Measurements from ENCODE around the gene OR52E5.

Gene OR52E5

DNA sequence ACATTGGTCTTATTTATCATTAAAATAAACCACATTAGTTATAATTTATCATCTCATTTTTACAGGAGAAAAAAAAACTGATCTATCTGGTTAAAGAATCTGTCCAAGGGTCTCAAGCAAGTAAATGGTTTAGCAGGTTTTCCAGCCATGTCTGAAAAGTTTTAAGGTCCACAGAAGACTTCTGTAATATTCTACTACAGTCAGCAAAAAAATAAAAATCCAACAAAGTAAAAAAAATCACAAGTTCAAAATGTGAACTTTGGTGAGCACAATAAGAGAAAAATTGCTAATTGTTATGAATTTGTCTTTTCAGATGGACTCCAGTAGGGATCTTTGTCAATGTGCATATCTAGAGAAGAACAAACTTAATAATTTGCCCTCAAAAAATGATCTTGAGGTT, 11.3 kb upstream of the OR52E5 start:
- no peak overlapping the region for H3K4me2 ChIP-seq (ENCODE audit: low read length)
- H3K27ac ChIP-seq (ENCODE audit: low read length), result no peak overlapping the region
- H3K4me1 ChIP-seq (ENCODE audit: low read length), result no peaks in the 10 kb centered on the region
- no peak overlapping the region for H3K9ac ChIP-seq (ENCODE audit: low read length)
- no peak for TF ChIP-seq EZH2phosphoT487 (IDR thresholded peaks at IDR 0.05; ENCODE audit: low read depth)
- TF ChIP-seq, protein P1, sequence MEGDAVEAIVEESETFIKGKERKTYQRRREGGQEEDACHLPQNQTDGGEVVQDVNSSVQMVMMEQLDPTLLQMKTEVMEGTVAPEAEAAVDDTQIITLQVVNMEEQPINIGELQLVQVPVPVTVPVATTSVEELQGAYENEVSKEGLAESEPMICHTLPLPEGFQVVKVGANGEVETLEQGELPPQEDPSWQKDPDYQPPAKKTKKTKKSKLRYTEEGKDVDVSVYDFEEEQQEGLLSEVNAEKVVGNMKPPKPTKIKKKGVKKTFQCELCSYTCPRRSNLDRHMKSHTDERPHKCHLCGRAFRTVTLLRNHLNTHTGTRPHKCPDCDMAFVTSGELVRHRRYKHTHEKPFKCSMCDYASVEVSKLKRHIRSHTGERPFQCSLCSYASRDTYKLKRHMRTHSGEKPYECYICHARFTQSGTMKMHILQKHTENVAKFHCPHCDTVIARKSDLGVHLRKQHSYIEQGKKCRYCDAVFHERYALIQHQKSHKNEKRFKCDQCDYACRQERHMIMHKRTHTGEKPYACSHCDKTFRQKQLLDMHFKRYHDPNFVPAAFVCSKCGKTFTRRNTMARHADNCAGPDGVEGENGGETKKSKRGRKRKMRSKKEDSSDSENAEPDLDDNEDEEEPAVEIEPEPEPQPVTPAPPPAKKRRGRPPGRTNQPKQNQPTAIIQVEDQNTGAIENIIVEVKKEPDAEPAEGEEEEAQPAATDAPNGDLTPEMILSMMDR (IDR thresholded peaks at IDR 0.05; ENCODE audit: low read depth, low read length), result no peak
- no peaks in the 10 kb centered on the region for H3K36me3 ChIP-seq (replicated peaks; ENCODE audit: low read depth, low read length)
- no peaks in the 10 kb centered on the region for H3K9me3 ChIP-seq (ENCODE audit: insufficient read depth, low read length)
- peaks cover 3% of the 10 kb centered on the region; the same call in 1 of the 2 replicates for H3K27me3 ChIP-seq (ENCODE audit: low read depth, low read length)
- H2AFZ ChIP-seq (ENCODE audit: low read depth, low read length), result no peak overlapping the region
- H3K4me3 ChIP-seq (ENCODE audit: low read length), result no peak overlapping the region
- H4K20me1 ChIP-seq (ENCODE audit: insufficient read depth, low read length), result no peaks in the 10 kb centered on the region
- H3K79me2 ChIP-seq (ENCODE audit: low read length), result no peaks in the 10 kb centered on the region

DNA sequence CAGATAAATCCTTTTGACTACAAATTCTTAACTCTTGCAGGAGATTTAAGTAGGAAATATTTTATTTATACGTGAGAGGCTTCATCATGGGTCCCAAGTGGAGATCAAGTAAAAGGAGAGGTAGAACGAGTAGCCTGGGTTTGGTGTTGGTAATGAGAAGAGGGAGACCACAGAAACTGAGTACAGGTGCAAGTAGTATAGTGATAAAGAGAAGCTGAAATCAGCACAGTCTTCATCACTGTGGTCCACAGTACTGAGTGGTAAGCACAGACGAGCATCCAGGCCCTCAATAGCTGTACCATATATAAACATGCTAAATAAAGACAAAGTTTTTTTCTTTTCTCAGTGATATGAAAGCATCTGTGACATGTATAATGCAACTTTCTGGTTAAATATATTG, 5.8 kb upstream of the OR52E5 start:
- H3K4me2 ChIP-seq (ENCODE audit: low read length), result no peak overlapping the region
- no peak for TF ChIP-seq EZH2phosphoT487 (IDR thresholded peaks at IDR 0.05; ENCODE audit: low read depth)
- TF ChIP-seq, protein P1 (IDR thresholded peaks at IDR 0.05; ENCODE audit: low read depth, low read length), result no peak
- H3K9ac ChIP-seq (ENCODE audit: low read length), result no peak overlapping the region
- H3K27me3 ChIP-seq (ENCODE audit: low read depth, low read length), result peaks cover 10% of the 10 kb centered on the region; the same call in 1 of the 2 replicates
- no peaks in the 10 kb centered on the region for H3K4me1 ChIP-seq (ENCODE audit: low read length)
- no peaks in the 10 kb centered on the region for H3K36me3 ChIP-seq (replicated peaks; ENCODE audit: low read depth, low read length)
- H3K4me3 ChIP-seq (ENCODE audit: low read length), result no peak overlapping the region
- H3K79me2 ChIP-seq (ENCODE audit: low read length), result no peaks in the 10 kb centered on the region
- no peaks in the 10 kb centered on the region for H3K9me3 ChIP-seq (ENCODE audit: insufficient read depth, low read length)
- H4K20me1 ChIP-seq (ENCODE audit: insufficient read depth, low read length), result no peaks in the 10 kb centered on the region
- no peak overlapping the region for H2AFZ ChIP-seq (ENCODE audit: low read depth, low read length)
- no peak overlapping the region for H3K27ac ChIP-seq (ENCODE audit: low read length)

DNA sequence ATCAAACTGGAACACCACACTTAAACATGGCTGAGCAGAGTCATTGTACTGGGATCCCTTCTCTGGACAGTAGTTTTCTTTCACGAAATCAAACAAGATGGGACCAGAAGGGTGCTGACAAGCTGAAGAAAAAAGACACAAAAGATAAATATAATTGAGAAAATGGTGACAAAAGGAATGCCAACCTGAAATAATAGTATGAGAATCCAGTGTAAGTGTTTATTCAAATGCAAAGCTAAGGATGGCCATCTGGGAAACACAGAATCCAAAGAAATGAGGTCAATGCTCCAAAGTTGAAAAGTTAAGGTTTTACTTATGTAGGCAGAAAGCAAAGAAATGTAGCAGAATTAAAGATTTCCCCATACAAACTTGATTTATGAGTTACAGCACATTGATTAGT, 5.3 kb upstream of the OR52E5 start:
- no peaks in the 10 kb centered on the region for H3K79me2 ChIP-seq (ENCODE audit: low read length)
- no peaks in the 10 kb centered on the region for H3K4me1 ChIP-seq (ENCODE audit: low read length)
- TF ChIP-seq EZH2phosphoT487 (IDR thresholded peaks at IDR 0.05; ENCODE audit: low read depth), result no peak
- TF ChIP-seq, protein P1 (IDR thresholded peaks at IDR 0.05; ENCODE audit: low read depth, low read length), result no peak

DNA sequence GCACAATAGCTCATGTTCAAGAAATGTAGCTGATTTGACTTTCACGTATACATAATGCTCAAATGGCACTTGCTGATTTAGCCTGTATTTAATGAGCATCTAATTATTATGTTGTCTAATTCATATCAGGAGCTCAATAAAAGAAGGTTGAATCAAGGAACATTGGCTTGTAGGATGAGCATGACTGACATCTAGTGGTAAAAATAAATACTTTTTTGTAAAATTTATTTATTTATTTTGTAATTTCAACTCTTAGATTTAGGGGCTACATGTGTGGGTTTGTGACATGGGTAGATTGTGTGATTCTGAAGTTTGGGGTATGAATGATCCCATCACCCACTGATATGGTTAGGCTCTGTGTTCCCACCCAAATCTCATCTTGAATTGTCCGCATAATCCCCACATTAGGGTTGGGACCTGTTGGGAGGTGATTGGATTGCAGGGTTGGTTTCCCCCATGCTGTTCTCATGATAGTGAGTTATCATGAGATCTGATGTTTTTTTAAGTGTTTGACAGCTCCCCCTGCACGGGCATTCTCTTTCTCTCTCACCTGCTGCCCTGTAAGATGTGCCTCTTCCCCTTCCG, 1.7 kb upstream of the OR52E5 start:
- Histone ChIP-seq H3K4me3 (ENCODE audit: low read length) (no peak overlapping the region), H3K36me3 (replicated peaks; ENCODE audit: low read depth, low read length) (no peaks in the 10 kb centered on the region), H3K27ac (ENCODE audit: low read length) (no peak overlapping the region), H3K4me2 (ENCODE audit: low read length) (no peak overlapping the region), H2AFZ (ENCODE audit: low read depth, low read length) (no peak overlapping the region), H3K27me3 (ENCODE audit: low read depth, low read length) (peaks cover 19% of the 10 kb centered on the region), H3K9ac (ENCODE audit: low read length) (no peak overlapping the region), H3K9me3 (ENCODE audit: insufficient read depth, low read length) (no peaks in the 10 kb centered on the region), H4K20me1 (ENCODE audit: insufficient read depth, low read length) (no peaks in the 10 kb centered on the region), H3K79me2 (ENCODE audit: low read length) (no peaks in the 10 kb centered on the region), H3K4me1 (ENCODE audit: low read length) (no peaks in the 10 kb centered on the region)
- TF ChIP-seq EZH2phosphoT487 (IDR thresholded peaks at IDR 0.05; ENCODE audit: low read depth), result no peak
- TF ChIP-seq, protein P1 (IDR thresholded peaks at IDR 0.05; ENCODE audit: low read depth, low read length), result peak; percentile 34

More for the DNA sequence above, 5.3 kb upstream of the OR52E5 start:
- Histone ChIP-seq H3K27me3 (ENCODE audit: low read depth, low read length) (peaks cover 10% of the 10 kb centered on the region; the same call in 1 of the 2 replicates), H3K9ac (ENCODE audit: low read length) (no peak overlapping the region), H3K4me3 (ENCODE audit: low read length) (no peak overlapping the region), H3K27ac (ENCODE audit: low read length) (no peak overlapping the region), H3K36me3 (replicated peaks; ENCODE audit: low read depth, low read length) (no peaks in the 10 kb centered on the region), H2AFZ (ENCODE audit: low read depth, low read length) (no peak overlapping the region), H4K20me1 (ENCODE audit: insufficient read depth, low read length) (no peaks in the 10 kb centered on the region), H3K4me2 (ENCODE audit: low read length) (no peak overlapping the region), H3K9me3 (ENCODE audit: insufficient read depth, low read length) (no peaks in the 10 kb centered on the region)

All from OCI-LY3 (cell line).